GM19193 (cell line): ENCODE measurements around the gene ITGB2.

Experiments used
- POLR2A ChIP-seq: IDR thresholded peaks from 4 replicates; pipeline ENCODE4 v1.6.1; 2011; ENCODE audit not compliant: insufficient read depth, insufficient read length; ENCODE audit errors: extremely low read depth

Gene ITGB2

GRCh38 chr21:44924606-44925377 is 4.1 kb upstream of the ITGB2 start:
- TF ChIP-seq POLR2A, result no peak

GRCh38 chr21:44923480-44924084 is 2.9 kb upstream of the ITGB2 start:
- TF ChIP-seq POLR2A, result no peak

- TF ChIP-seq POLR2A, result no peak
Measured at GRCh38 chr21:44921928-44922327, 1.2 kb upstream of the ITGB2 start.

GRCh38 chr21:44919913-44920693 is 596 bp downstream of the ITGB2 start:
- no peak for TF ChIP-seq POLR2A

- no peak for TF ChIP-seq POLR2A
Measured at GRCh38 chr21:44919111-44919912, 1.4 kb downstream of the ITGB2 start.

GRCh38 chr21:44918581-44919033 is 2.1 kb downstream of the ITGB2 start:
- TF ChIP-seq POLR2A, result no peak

- no peak for TF ChIP-seq POLR2A
Measured at GRCh38 chr21:44918107-44918470, 2.6 kb downstream of the ITGB2 start.

- TF ChIP-seq POLR2A, result no peak
Measured at GRCh38 chr21:44917446-44918106, 3.1 kb downstream of the ITGB2 start.

- TF ChIP-seq POLR2A, result no peak
Measured at GRCh38 chr21:44916965-44917364, 3.7 kb downstream of the ITGB2 start.

GRCh38 chr21:44914176-44914874 is 6.4 kb downstream of the ITGB2 start:
- no peak for TF ChIP-seq POLR2A

GRCh38 chr21:44913425-44914175 is 7.1 kb downstream of the ITGB2 start:
- no peak for TF ChIP-seq POLR2A

GRCh38 chr21:44912158-44912473 is 8.6 kb downstream of the ITGB2 start:
- TF ChIP-seq POLR2A, result no peak
